Mesenchymal stem cell (in vitro differentiated cells and primary cell): Measurements from ENCODE around the gene SRMS.

Experiments used
- DNase-seq: peaks from one replicate; pipeline ENCODE4 v3.0.0-alpha.2; 2013
- H2AFZ ChIP-seq: one replicate; pipeline ENCODE4 v1.6.1; 2013; ENCODE audit warnings: low read depth, mild to moderate bottlenecking, control low read depth, inconsistent platforms, low read length, moderate library complexity
- H2AK5ac ChIP-seq: 2 replicates; pipeline ENCODE4 v1.6.1; 2013; ENCODE audit warnings: low read length, moderate library complexity, mild to moderate bottlenecking, inconsistent platforms; ENCODE audit not compliant: severe bottlenecking
- H2BK120ac ChIP-seq: one replicate; pipeline ENCODE4 v1.6.1; 2013; ENCODE audit warnings: low read depth, mild to moderate bottlenecking, inconsistent platforms, low read length, moderate library complexity
- H2BK12ac ChIP-seq, 2 experiments: one replicate each; pipeline ENCODE4 v1.6.1; 2013; ENCODE audit warnings: inconsistent platforms in 2 of 2, low read length in 2 of 2, mild to moderate bottlenecking in 2 of 2, moderate library complexity in 2 of 2, control low read depth in 1 of 2
- H2BK15ac ChIP-seq: one replicate; pipeline ENCODE4 v1.6.1; 2013; ENCODE audit warnings: mild to moderate bottlenecking, low read depth, inconsistent platforms; ENCODE audit not compliant: poor library complexity, severe bottlenecking
- H2BK5ac ChIP-seq: 2 replicates; pipeline ENCODE4 v1.6.1; 2013; ENCODE audit warnings: low read depth, mild to moderate bottlenecking, low read length, control low read depth, inconsistent platforms; ENCODE audit not compliant: poor library complexity, severe bottlenecking
- H3K14ac ChIP-seq, 2 experiments: one replicate each; pipeline ENCODE4 v1.6.1; 2013; ENCODE audit warnings: inconsistent platforms in 2 of 2, low read length in 2 of 2, control low read depth in 1 of 2, mild to moderate bottlenecking in 1 of 2, moderate library complexity in 1 of 2
- H3K18ac ChIP-seq, 2 experiments: one replicate each; pipeline ENCODE4 v1.6.1; 2013; ENCODE audit warnings: inconsistent platforms in 2 of 2, low read length in 2 of 2, control low read depth in 1 of 2, low read depth in 1 of 2, mild to moderate bottlenecking in 1 of 2
- H3K23ac ChIP-seq, 2 experiments: one replicate each; pipeline ENCODE4 v1.6.1; 2013; ENCODE audit warnings: inconsistent platforms in 2 of 2, low read length in 2 of 2, mild to moderate bottlenecking in 2 of 2, moderate library complexity in 2 of 2, control low read depth in 1 of 2
- H3K27ac ChIP-seq: 2 replicates; pipeline ENCODE4 v1.5.1; 2013; ENCODE audit warnings: mild to moderate bottlenecking, moderate library complexity, low read length, control low read depth, inconsistent platforms; ENCODE audit not compliant: poor library complexity, severe bottlenecking
- H3K27me3 ChIP-seq, 2 experiments: 2 replicates each; pipeline versions ENCODE4 v1.6.1 to v1.7.0; 2013; ENCODE audit warnings: low read length in 2 of 2, mild to moderate bottlenecking in 2 of 2, moderate library complexity in 2 of 2, control low read depth in 1 of 2, inconsistent platforms in 1 of 2; ENCODE audit not compliant: control insufficient read depth in 1 of 2, insufficient read depth in 1 of 2
- H3K36me3 ChIP-seq, 2 experiments: 2 replicates each; pipeline versions ENCODE4 v1.6.1 to v1.7.0; 2013; ENCODE audit warnings: low read length in 2 of 2, control low read depth in 1 of 2, inconsistent platforms in 1 of 2, low read depth in 1 of 2, mild to moderate bottlenecking in 1 of 2; ENCODE audit not compliant: insufficient read depth in 2 of 2, control insufficient read depth in 1 of 2
- H3K4ac ChIP-seq, 2 experiments: one replicate each; pipeline ENCODE4 v1.6.1; 2013; ENCODE audit warnings: inconsistent platforms in 2 of 2, low read length in 2 of 2, mild to moderate bottlenecking in 2 of 2, moderate library complexity in 2 of 2, control low read depth in 1 of 2, low read depth in 1 of 2
- H3K4me1 ChIP-seq: 2 replicates; pipeline ENCODE4 v1.6.1; 2013; ENCODE audit warnings: low read depth, low read length, control low read depth; ENCODE audit not compliant: control insufficient read depth, insufficient read depth
- H3K4me2 ChIP-seq: 2 replicates; pipeline ENCODE4 v1.6.1; 2013; ENCODE audit warnings: low read length, mild to moderate bottlenecking, inconsistent platforms; ENCODE audit not compliant: poor library complexity, severe bottlenecking
- H3K4me3 ChIP-seq, 2 experiments: 2 replicates each; pipeline versions ENCODE4 v1.5.1 to v1.7.0; 2013; ENCODE audit warnings: low read length in 2 of 2, mild to moderate bottlenecking in 2 of 2, control low read depth in 1 of 2, low read depth in 1 of 2; ENCODE audit not compliant: insufficient read depth in 1 of 2
- H3K79me1 ChIP-seq: replicated peaks from 2 replicates; pipeline ENCODE4 v1.6.1; 2013; ENCODE audit warnings: mild to moderate bottlenecking, control low read depth, low read length, inconsistent platforms; ENCODE audit not compliant: poor library complexity, severe bottlenecking
- H3K9ac ChIP-seq: 2 replicates; pipeline ENCODE4 v1.7.0; 2013; ENCODE audit warnings: mild to moderate bottlenecking, low read length, moderate library complexity
- H3K9me3 ChIP-seq: 2 replicates; pipeline ENCODE4 v1.7.0; 2013; ENCODE audit warnings: mild to moderate bottlenecking, low read length; ENCODE audit not compliant: control insufficient read depth
- H4K8ac ChIP-seq: one replicate; pipeline ENCODE4 v1.6.1; 2013; ENCODE audit warnings: inconsistent platforms, mild to moderate bottlenecking, low read length, moderate library complexity
- H4K91ac ChIP-seq: one replicate; pipeline ENCODE4 v1.6.1; 2013; ENCODE audit warnings: mild to moderate bottlenecking, low read length, inconsistent platforms
- WGBS: methylation state at CpG from one replicate; pipeline ENCODE4 v1.1.7; 2013; ENCODE audit warnings: mixed read lengths; 5-methylcytosine and 5-hydroxymethylcytosine counted together

The SRMS gene

GRCh38 chr20:63525185-63525584 lies 22.4 kb downstream of the SRMS start:
- no peak overlapping the region for H4K91ac ChIP-seq

GRCh38 chr20:63522981-63523611 lies 24.5 kb downstream of the SRMS start:
- Histone ChIP-seq H3K9me3 (no peaks in the 10 kb centered on the region), H3K9ac (no peak overlapping the region), H2AFZ (no peak overlapping the region), H3K4me2 (no peak overlapping the region), H3K23ac (no peak overlapping the region), H3K18ac (no peak overlapping the region), H3K4me1 (peaks cover 31% of the 10 kb centered on the region), H4K91ac (no peak overlapping the region), H3K79me1 (peaks cover 23% of the 10 kb centered on the region), H2BK120ac (no peak overlapping the region), H3K4ac (no peak overlapping the region), H4K8ac (peak overlapping the region; percentile 36), H2BK15ac (no peak overlapping the region), H3K36me3 (peaks cover 19 to 33% of the 10 kb centered on the region in 2 experiments), H2BK5ac (no peak overlapping the region), H3K27ac (no peak overlapping the region), H3K4me3 (no peak overlapping the region), H2AK5ac (no peak overlapping the region), H3K14ac (no peak overlapping the region), H2BK12ac (no peak overlapping the region), H3K27me3 (peaks cover 0 to 19% of the 10 kb centered on the region in 2 experiments)
- WGBS = over 99% methylated on average over 11 of the region's 11 CpGs
- DNase-seq = no peak

More at GRCh38 chr20:63525185-63525584, 22.4 kb downstream of the SRMS start:
- no peak overlapping the region for H2BK5ac ChIP-seq
- no peak overlapping the region for H3K18ac ChIP-seq
- no peak overlapping the region for H2BK12ac ChIP-seq
- no peak overlapping the region for H3K14ac ChIP-seq
- no peak overlapping the region for H2BK15ac ChIP-seq
- H4K8ac ChIP-seq = no peak overlapping the region
- peaks cover 0 to 21% of the 10 kb centered on the region in 2 experiments for H3K27me3 ChIP-seq
- no peak overlapping the region for H3K27ac ChIP-seq
- no peak overlapping the region for H2AK5ac ChIP-seq
- H3K79me1 ChIP-seq = peaks cover 19% of the 10 kb centered on the region
- no peak overlapping the region for H2AFZ ChIP-seq
- WGBS = 61% methylated on average over 3 of the region's 3 CpGs
- no peak overlapping the region for H3K9ac ChIP-seq
- H3K9me3 ChIP-seq = no peaks in the 10 kb centered on the region
- no peak overlapping the region for H3K4ac ChIP-seq
- H3K4me1 ChIP-seq = peaks cover 19% of the 10 kb centered on the region
- DNase-seq = no peak
- H3K4me3 ChIP-seq = no peak overlapping the region
- peaks cover 19 to 25% of the 10 kb centered on the region in 2 experiments for H3K36me3 ChIP-seq
- no peak overlapping the region for H2BK120ac ChIP-seq
- H3K4me2 ChIP-seq = no peak overlapping the region
- no peak overlapping the region for H3K23ac ChIP-seq

GRCh38 chr20:63522091-63522868 lies 25.3 kb downstream of the SRMS start:
- Histone ChIP-seq H3K79me1 (peaks cover 23% of the 10 kb centered on the region), H3K27me3 (peaks cover 0 to 21% of the 10 kb centered on the region in 2 experiments), H3K18ac (no peak overlapping the region), H3K4me1 (peaks cover 31% of the 10 kb centered on the region), H3K27ac (no peak overlapping the region), H2AFZ (no peak overlapping the region), H3K14ac (peak overlapping the region in 1 of 2 experiments; percentile 56), H2AK5ac (no peak overlapping the region), H2BK120ac (no peak overlapping the region), H3K36me3 (peaks cover 19 to 33% of the 10 kb centered on the region in 2 experiments), H3K4ac (no peak overlapping the region), H3K9me3 (no peaks in the 10 kb centered on the region), H4K8ac (no peak overlapping the region), H2BK12ac (no peak overlapping the region), H3K9ac (peak overlapping the region; percentile 57), H3K4me3 (peak overlapping the region; percentile 4 to 60), H3K4me2 (peak overlapping the region; percentile 53), H4K91ac (no peak overlapping the region), H2BK15ac (no peak overlapping the region), H3K23ac (peak overlapping the region in 1 of 2 experiments; percentile 47), H2BK5ac (no peak overlapping the region)
- 84% methylated on average over 13 of the region's 13 CpGs for WGBS
- DNase-seq = no peak

GRCh38 chr20:63521602-63522001 lies 25.9 kb downstream of the SRMS start:
- H3K9ac ChIP-seq = peak overlapping the region; percentile 91
- H2AK5ac ChIP-seq = no peak overlapping the region
- no peak overlapping the region for H2BK120ac ChIP-seq
- peak overlapping the region; percentile 12 for H4K91ac ChIP-seq
- H2BK12ac ChIP-seq = no peak overlapping the region
- H3K4me2 ChIP-seq = peak overlapping the region; percentile 97
- H3K9me3 ChIP-seq = no peaks in the 10 kb centered on the region
- peaks cover 19 to 33% of the 10 kb centered on the region in 2 experiments for H3K36me3 ChIP-seq
- H3K18ac ChIP-seq = peak overlapping the region; percentile 60 to 67
- peaks cover 31% of the 10 kb centered on the region for H3K4me1 ChIP-seq
- H2BK15ac ChIP-seq = no peak overlapping the region
- H3K4me3 ChIP-seq = peak overlapping the region; percentile 90 to 94
- H3K14ac ChIP-seq = peak overlapping the region; percentile 69 to 86
- H3K23ac ChIP-seq = peak overlapping the region in 1 of 2 experiments; percentile 100
- H2BK5ac ChIP-seq = no peak overlapping the region
- WGBS = 3% methylated on average over 18 of the region's 23 CpGs
- H2AFZ ChIP-seq = no peak overlapping the region
- H3K79me1 ChIP-seq = peaks cover 23% of the 10 kb centered on the region
- peaks cover 0 to 26% of the 10 kb centered on the region in 2 experiments for H3K27me3 ChIP-seq
- H3K4ac ChIP-seq = peak overlapping the region; percentile 9 to 15
- no peak overlapping the region for H3K27ac ChIP-seq
- DNase-seq = peak; percentile 27
- peak overlapping the region; percentile 3 for H4K8ac ChIP-seq
